WTC11 (cell line): ENCODE data around the gene KSR1.

ENCODE experiments used
- CTCF ChIP-seq: fragments of 200-600 bp; IDR thresholded peaks from 2 replicates; pipeline ENCODE4 v1.8.0; 2022; ENCODE audit warnings: antibody characterized with exemption
- ELF4 ChIP-seq: sonication (generic); formaldehyde crosslinking; IDR thresholded peaks from 2 replicates; pipeline ENCODE4 v1.8.1; 2022; ENCODE audit warnings: low read depth, mild to moderate bottlenecking, moderate library complexity, missing genetic modification reagents
- FOXP1 ChIP-seq: sonication (generic); formaldehyde crosslinking; IDR thresholded peaks from 2 replicates; pipeline ENCODE4 v1.8.0; 2022; ENCODE audit warnings: missing genetic modification reagents, mild to moderate bottlenecking, moderate library complexity, borderline replicate concordance
- JUN ChIP-seq: sonication (generic); formaldehyde crosslinking; IDR thresholded peaks from 2 replicates; pipeline ENCODE4 v1.8.0; 2023; ENCODE audit warnings: mild to moderate bottlenecking, missing genetic modification reagents
- NR2C2 ChIP-seq: sonication (generic); formaldehyde crosslinking; IDR thresholded peaks from 2 replicates; pipeline ENCODE4 v1.8.0; 2022; ENCODE audit warnings: mild to moderate bottlenecking, missing genetic modification reagents
- PRDM15 ChIP-seq: sonication (generic); formaldehyde crosslinking; IDR thresholded peaks from 2 replicates; pipeline ENCODE4 v1.8.0; 2022; ENCODE audit warnings: missing genetic modification reagents
- RELA ChIP-seq: sonication (generic); formaldehyde crosslinking; IDR thresholded peaks from 2 replicates; pipeline ENCODE4 v1.8.1; 2022; ENCODE audit warnings: missing genetic modification reagents, mild to moderate bottlenecking, borderline replicate concordance
- STAT6 ChIP-seq: sonication (generic); formaldehyde crosslinking; conservative IDR thresholded peaks from 2 replicates; pipeline ENCODE4 v1.8.1; 2023; ENCODE audit warnings: mild to moderate bottlenecking, low read depth, missing genetic modification reagents, moderate library complexity
- ZNF219 ChIP-seq: sonication (generic); formaldehyde crosslinking; IDR thresholded peaks from 2 replicates; pipeline ENCODE4 v1.8.0; 2023; ENCODE audit warnings: missing genetic modification reagents, mild to moderate bottlenecking, borderline replicate concordance
- ZNF232 ChIP-seq: sonication (generic); formaldehyde crosslinking; IDR thresholded peaks from 2 replicates; pipeline ENCODE4 v1.8.0; 2022; ENCODE audit warnings: mild to moderate bottlenecking, missing genetic modification reagents
- ZNF263 ChIP-seq: sonication (generic); formaldehyde crosslinking; IDR thresholded peaks from 2 replicates; pipeline ENCODE4 v1.8.1; 2022; ENCODE audit warnings: low read depth, mild to moderate bottlenecking, moderate library complexity, missing genetic modification reagents

- TF ChIP-seq ZNF263 (CRISPR knock-in tag) (no peak), CTCF (no peak), JUN (CRISPR knock-in tag) (no peak), FOXP1 (no peak), ZNF232 (CRISPR knock-in tag) (no peak), PRDM15 (CRISPR knock-in tag) (no peak), RELA (no peak), ZNF219 (CRISPR knock-in tag) (no peak), NR2C2 (no peak), STAT6 (CRISPR knock-in tag) (no peak), ELF4 (no peak)
Observed at GRCh38 chr17:27542841-27543463, 86.7 kb downstream of the KSR1 start.
